EH (cell line): Measurements from ENCODE around the gene SOX15.

Source experiments
- DNase-seq: peaks from one replicate; pipeline ENCODE4 v3.0.0-alpha.2; 2015; ENCODE audit warnings: low read depth

SOX15 gene

GRCh38 chr17:7577327-7578199 is 12.3 kb downstream of the SOX15 start:
- DNase-seq: no peak

- no peak for DNase-seq
Observed at GRCh38 chr17:7576432-7576937, 13.4 kb downstream of the SOX15 start.

GRCh38 chr17:7575959-7576358 is 13.9 kb downstream of the SOX15 start:
- DNase-seq: no peak

GRCh38 chr17:7575481-7575883 is 14.4 kb downstream of the SOX15 start:
- no peak for DNase-seq

GRCh38 chr17:7574176-7574953 is 15.5 kb downstream of the SOX15 start:
- peak; percentile 18 for DNase-seq

- DNase-seq: peak; percentile 92
Observed at GRCh38 chr17:7573324-7574080, 16.4 kb downstream of the SOX15 start.

- DNase-seq: peak; percentile 100
Observed at GRCh38 chr17:7572588-7573323, 17.1 kb downstream of the SOX15 start.

GRCh38 chr17:7572338-7572587 is 17.6 kb downstream of the SOX15 start:
- DNase-seq: no peak

- DNase-seq: no peak
Observed at GRCh38 chr17:7570351-7570750, 19.5 kb downstream of the SOX15 start.

- no peak for DNase-seq
Observed at GRCh38 chr17:7569571-7569970, 20.3 kb downstream of the SOX15 start.

GRCh38 chr17:7563115-7563869 is 26.6 kb downstream of the SOX15 start:
- DNase-seq: no peak

GRCh38 chr17:7562208-7562605 is 27.7 kb downstream of the SOX15 start:
- no peak for DNase-seq

GRCh38 chr17:7561589-7562207 is 28.2 kb downstream of the SOX15 start, which contains the start of gene SENP3:
Gene SENP3 (plus strand): TSS chr17:7561919. CDS start chr17:7563077, 1,158 bp downstream.
- DNase-seq: peak; percentile 89

- DNase-seq: peak; percentile 82
Observed at GRCh38 chr17:7561028-7561575, 28.8 kb downstream of the SOX15 start.

GRCh38 chr17:7560172-7561027 is 29.5 kb downstream of the SOX15 start:
- peak; percentile 65 for DNase-seq

GRCh38 chr17:7559320-7560171 is 30.3 kb downstream of the SOX15 start:
- no peak for DNase-seq

- DNase-seq: no peak
Observed at GRCh38 chr17:7558544-7559319, 31.2 kb downstream of the SOX15 start, which contains the start of gene TNFSF13. Gene TNFSF13 (plus strand): TSS chr17:7558750. CDS start chr17:7559040, 290 bp downstream.
